ENCODE results near the gene GPX4.
A peak's percentile ranks its signal among the peaks of the same experiment; 100 is the strongest.

Gene GPX4

GRCh38 chr19:1147934-1148549 lies 44.2 kb downstream of the GPX4 start:
- Histone ChIP-seq H3K27me3 (ENCODE audit: control insufficient read depth, insufficient read depth, low read length) (no peaks in the 10 kb centered on the region), H3K4me1 (ENCODE audit: control insufficient read depth, insufficient read depth, low read length) (no peaks in the 10 kb centered on the region), H3K4me2 (ENCODE audit: low read length) (no peak overlapping the region), H3K9me3 (replicated peaks; ENCODE audit: low read length) (no peaks in the 10 kb centered on the region), H3K36me3 (ENCODE audit: insufficient read depth, low read length) (peaks cover 55% of the 10 kb centered on the region), H3K4me3 (ENCODE audit: low read length) (no peak overlapping the region), H3K9ac (ENCODE audit: low read depth, low read length) (no peak overlapping the region)

GRCh38 chr19:1149259-1150045 lies 45.7 kb downstream of the GPX4 start:
- Histone ChIP-seq H3K36me3 (ENCODE audit: insufficient read depth, low read length) (peaks cover 46% of the 10 kb centered on the region), H3K9ac (ENCODE audit: low read depth, low read length) (no peak overlapping the region), H3K9me3 (replicated peaks; ENCODE audit: low read length) (no peaks in the 10 kb centered on the region), H3K4me1 (ENCODE audit: control insufficient read depth, insufficient read depth, low read length) (peaks cover 2% of the 10 kb centered on the region), H3K4me3 (ENCODE audit: low read length) (no peak overlapping the region), H3K27me3 (ENCODE audit: control insufficient read depth, insufficient read depth, low read length) (no peaks in the 10 kb centered on the region), H3K4me2 (ENCODE audit: low read length) (no peak overlapping the region)

- H3K36me3 ChIP-seq (ENCODE audit: insufficient read depth, low read length): peaks cover 40% of the 10 kb centered on the region
Measured at GRCh38 chr19:1150333-1151036, 46.7 kb downstream of the GPX4 start.

GRCh38 chr19:1151037-1151724 lies 47.4 kb downstream of the GPX4 start:
- Histone ChIP-seq H3K9ac (ENCODE audit: low read depth, low read length) (no peak overlapping the region), H3K36me3 (ENCODE audit: insufficient read depth, low read length) (peaks cover 35% of the 10 kb centered on the region), H3K4me2 (ENCODE audit: low read length) (no peak overlapping the region), H3K9me3 (replicated peaks; ENCODE audit: low read length) (no peaks in the 10 kb centered on the region), H3K27me3 (ENCODE audit: control insufficient read depth, insufficient read depth, low read length) (no peaks in the 10 kb centered on the region), H3K4me3 (ENCODE audit: low read length) (no peak overlapping the region), H3K4me1 (ENCODE audit: control insufficient read depth, insufficient read depth, low read length) (peaks cover 19% of the 10 kb centered on the region)

More at GRCh38 chr19:1150333-1151036, 46.7 kb downstream of the GPX4 start:
- Histone ChIP-seq H3K9ac (ENCODE audit: low read depth, low read length) (no peak overlapping the region), H3K9me3 (replicated peaks; ENCODE audit: low read length) (no peaks in the 10 kb centered on the region), H3K4me2 (ENCODE audit: low read length) (no peak overlapping the region), H3K4me1 (ENCODE audit: control insufficient read depth, insufficient read depth, low read length) (peaks cover 12% of the 10 kb centered on the region), H3K4me3 (ENCODE audit: low read length) (no peak overlapping the region), H3K27me3 (ENCODE audit: control insufficient read depth, insufficient read depth, low read length) (no peaks in the 10 kb centered on the region)

GRCh38 chr19:1151917-1152587 lies 48.3 kb downstream of the GPX4 start:
- Histone ChIP-seq H3K4me2 (ENCODE audit: low read length) (no peak overlapping the region), H3K27me3 (ENCODE audit: control insufficient read depth, insufficient read depth, low read length) (no peaks in the 10 kb centered on the region), H3K9me3 (replicated peaks; ENCODE audit: low read length) (no peaks in the 10 kb centered on the region), H3K9ac (ENCODE audit: low read depth, low read length) (no peak overlapping the region), H3K4me3 (ENCODE audit: low read length) (no peak overlapping the region), H3K4me1 (ENCODE audit: control insufficient read depth, insufficient read depth, low read length) (peaks cover 19% of the 10 kb centered on the region), H3K36me3 (ENCODE audit: insufficient read depth, low read length) (peaks cover 33% of the 10 kb centered on the region)

- Histone ChIP-seq H3K36me3 (ENCODE audit: insufficient read depth, low read length) (peaks cover 35% of the 10 kb centered on the region), H3K9me3 (replicated peaks; ENCODE audit: low read length) (no peaks in the 10 kb centered on the region), H3K27me3 (ENCODE audit: control insufficient read depth, insufficient read depth, low read length) (no peaks in the 10 kb centered on the region), H3K4me3 (ENCODE audit: low read length) (peak overlapping the region; percentile 57), H3K4me2 (ENCODE audit: low read length) (peak overlapping the region; percentile 82), H3K9ac (ENCODE audit: low read depth, low read length) (peak overlapping the region; percentile 86), H3K4me1 (ENCODE audit: control insufficient read depth, insufficient read depth, low read length) (peaks cover 19% of the 10 kb centered on the region)
Measured at GRCh38 chr19:1153891-1154730, 50.3 kb downstream of the GPX4 start.

- H3K9me3 ChIP-seq (replicated peaks; ENCODE audit: low read length): no peaks in the 10 kb centered on the region
- H3K36me3 ChIP-seq (ENCODE audit: insufficient read depth, low read length): peaks cover 29% of the 10 kb centered on the region
- no peaks in the 10 kb centered on the region for H3K27me3 ChIP-seq (ENCODE audit: control insufficient read depth, insufficient read depth, low read length)
- H3K4me1 ChIP-seq (ENCODE audit: control insufficient read depth, insufficient read depth, low read length): peaks cover 19% of the 10 kb centered on the region
- H3K9ac ChIP-seq (ENCODE audit: low read depth, low read length): peak overlapping the region; percentile 86
- peak overlapping the region; percentile 57 for H3K4me3 ChIP-seq (ENCODE audit: low read length)
- H3K4me2 ChIP-seq (ENCODE audit: low read length): peak overlapping the region; percentile 82
Measured at GRCh38 chr19:1154731-1155351, 51.0 kb downstream of the GPX4 start.

GRCh38 chr19:1155352-1156304 lies 51.8 kb downstream of the GPX4 start:
- Histone ChIP-seq H3K4me3 (ENCODE audit: low read length) (peak overlapping the region; percentile 50), H3K4me1 (ENCODE audit: control insufficient read depth, insufficient read depth, low read length) (peaks cover 19% of the 10 kb centered on the region), H3K36me3 (ENCODE audit: insufficient read depth, low read length) (peaks cover 27% of the 10 kb centered on the region), H3K4me2 (ENCODE audit: low read length) (peak overlapping the region; percentile 82), H3K9ac (ENCODE audit: low read depth, low read length) (peak overlapping the region; percentile 86), H3K9me3 (replicated peaks; ENCODE audit: low read length) (no peaks in the 10 kb centered on the region), H3K27me3 (ENCODE audit: control insufficient read depth, insufficient read depth, low read length) (no peaks in the 10 kb centered on the region)

Measured in skeletal muscle satellite cell (primary cell).